Adrenal gland (tissue), 5 donors: Measurements from ENCODE around the gene NFIB.

Source experiments
- POLR2A ChIP-seq, 2 donors: fragments of 450-650 bp; IDR thresholded peaks; one replicate each; pipeline ENCODE4 v1.6.1; 2017; ENCODE audit warnings: antibody characterized with exemption in 2 of 2, mild to moderate bottlenecking in 2 of 2, moderate library complexity in 1 of 2
- TF ChIP-seq, protein P1 (sequence below), 6 experiments: fragments of 450-650 bp in 4 of 6; fragments of 200-600 bp in 2 of 6; sonication (generic) in 1 of 6; IDR thresholded peaks; 1 replicate in 5 of 6; 2 replicates in 1 of 6; pipeline versions ENCODE4 v1.5.1 to v1.8.0; 2016 to 2021; ENCODE audit warnings: antibody characterized with exemption in 6 of 6, mild to moderate bottlenecking in 2 of 6, moderate library complexity in 1 of 6
- donor health status: DM: no; HTN: no; CAD: no.

DNA sequence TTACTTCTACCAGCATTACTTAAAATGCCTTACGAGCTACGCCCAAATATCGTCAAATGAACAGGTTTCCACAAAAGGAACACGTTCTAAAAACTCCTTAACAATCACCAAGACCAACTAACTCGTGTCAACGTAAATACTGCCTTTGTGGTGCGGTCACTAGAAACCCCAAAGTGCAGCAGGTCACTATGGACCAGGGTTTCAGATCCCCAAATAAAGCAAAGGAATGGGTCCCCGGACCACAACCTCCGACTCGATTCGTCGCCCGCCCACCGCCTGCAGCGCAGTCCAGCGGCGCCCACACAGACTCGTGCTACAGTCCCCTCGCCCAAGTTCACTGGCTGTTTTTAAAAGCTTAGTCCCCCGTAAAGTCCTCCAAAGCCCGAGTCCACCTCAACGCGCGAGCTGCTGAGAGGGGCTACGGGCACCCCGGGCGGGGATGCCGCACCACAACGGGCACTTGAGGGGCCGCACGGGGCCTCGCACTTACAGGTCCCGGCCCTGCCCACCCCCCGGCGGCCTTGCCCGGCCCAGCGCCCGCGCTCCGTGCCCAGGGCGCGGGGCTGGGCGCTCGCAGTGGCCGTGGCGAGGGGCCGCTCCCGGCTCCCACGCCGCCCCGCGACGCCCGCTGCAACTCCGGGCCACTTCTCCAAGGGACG is 1.1 kb downstream of the NFIB start:
- TF ChIP-seq, protein P1, sequence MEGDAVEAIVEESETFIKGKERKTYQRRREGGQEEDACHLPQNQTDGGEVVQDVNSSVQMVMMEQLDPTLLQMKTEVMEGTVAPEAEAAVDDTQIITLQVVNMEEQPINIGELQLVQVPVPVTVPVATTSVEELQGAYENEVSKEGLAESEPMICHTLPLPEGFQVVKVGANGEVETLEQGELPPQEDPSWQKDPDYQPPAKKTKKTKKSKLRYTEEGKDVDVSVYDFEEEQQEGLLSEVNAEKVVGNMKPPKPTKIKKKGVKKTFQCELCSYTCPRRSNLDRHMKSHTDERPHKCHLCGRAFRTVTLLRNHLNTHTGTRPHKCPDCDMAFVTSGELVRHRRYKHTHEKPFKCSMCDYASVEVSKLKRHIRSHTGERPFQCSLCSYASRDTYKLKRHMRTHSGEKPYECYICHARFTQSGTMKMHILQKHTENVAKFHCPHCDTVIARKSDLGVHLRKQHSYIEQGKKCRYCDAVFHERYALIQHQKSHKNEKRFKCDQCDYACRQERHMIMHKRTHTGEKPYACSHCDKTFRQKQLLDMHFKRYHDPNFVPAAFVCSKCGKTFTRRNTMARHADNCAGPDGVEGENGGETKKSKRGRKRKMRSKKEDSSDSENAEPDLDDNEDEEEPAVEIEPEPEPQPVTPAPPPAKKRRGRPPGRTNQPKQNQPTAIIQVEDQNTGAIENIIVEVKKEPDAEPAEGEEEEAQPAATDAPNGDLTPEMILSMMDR (IDR thresholded peaks at IDR 0.05), result no peak
- TF ChIP-seq POLR2A (IDR thresholded peaks at IDR 0.05), result peak in 1 of 2 donors; percentile 16
